ENCODE results near the gene DAAM2.

Gene DAAM2

GRCh38 chr6:39811835-39812345 is 19.7 kb downstream of the DAAM2 start:
- Histone ChIP-seq H3K9me3 (no peaks in the 10 kb centered on the region), H3K36me3 (no peaks in the 10 kb centered on the region), H3K4me1 (no peaks in the 10 kb centered on the region), H3K27me3 (no peaks in the 10 kb centered on the region), H3K4me3 (ENCODE audit: low read depth, low read length) (no peak overlapping the region)
- DNase-seq: no peak
- TF ChIP-seq, protein P1, sequence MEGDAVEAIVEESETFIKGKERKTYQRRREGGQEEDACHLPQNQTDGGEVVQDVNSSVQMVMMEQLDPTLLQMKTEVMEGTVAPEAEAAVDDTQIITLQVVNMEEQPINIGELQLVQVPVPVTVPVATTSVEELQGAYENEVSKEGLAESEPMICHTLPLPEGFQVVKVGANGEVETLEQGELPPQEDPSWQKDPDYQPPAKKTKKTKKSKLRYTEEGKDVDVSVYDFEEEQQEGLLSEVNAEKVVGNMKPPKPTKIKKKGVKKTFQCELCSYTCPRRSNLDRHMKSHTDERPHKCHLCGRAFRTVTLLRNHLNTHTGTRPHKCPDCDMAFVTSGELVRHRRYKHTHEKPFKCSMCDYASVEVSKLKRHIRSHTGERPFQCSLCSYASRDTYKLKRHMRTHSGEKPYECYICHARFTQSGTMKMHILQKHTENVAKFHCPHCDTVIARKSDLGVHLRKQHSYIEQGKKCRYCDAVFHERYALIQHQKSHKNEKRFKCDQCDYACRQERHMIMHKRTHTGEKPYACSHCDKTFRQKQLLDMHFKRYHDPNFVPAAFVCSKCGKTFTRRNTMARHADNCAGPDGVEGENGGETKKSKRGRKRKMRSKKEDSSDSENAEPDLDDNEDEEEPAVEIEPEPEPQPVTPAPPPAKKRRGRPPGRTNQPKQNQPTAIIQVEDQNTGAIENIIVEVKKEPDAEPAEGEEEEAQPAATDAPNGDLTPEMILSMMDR (IDR thresholded peaks at IDR 0.05; ENCODE audit: low read depth, low read length): no peak

DNA sequence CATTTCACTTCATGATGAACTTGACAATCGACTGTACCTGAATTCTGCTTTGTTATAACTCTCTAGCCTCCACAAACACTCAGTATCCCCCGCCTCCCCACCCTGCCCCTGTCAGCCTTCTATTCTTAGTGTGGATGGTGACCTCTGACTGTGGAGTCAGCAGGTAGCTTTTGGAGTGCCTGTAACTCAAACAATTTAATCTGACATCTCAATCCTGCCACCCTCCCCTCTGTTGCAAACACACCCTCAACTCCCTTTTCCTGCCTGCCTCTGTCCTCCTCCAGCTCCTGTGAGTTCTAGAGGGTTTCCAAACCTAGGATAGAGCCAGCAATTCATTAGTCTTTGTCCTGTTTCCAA is 20.3 kb downstream of the DAAM2 start:
- TF ChIP-seq, protein P1 (IDR thresholded peaks at IDR 0.05; ENCODE audit: low read depth, low read length): no peak
- no peaks in the 10 kb centered on the region for H3K9me3 ChIP-seq
- no peaks in the 10 kb centered on the region for H3K4me1 ChIP-seq
- no peaks in the 10 kb centered on the region for H3K27me3 ChIP-seq
- H3K4me3 ChIP-seq (ENCODE audit: low read depth, low read length): no peak overlapping the region
- no peaks in the 10 kb centered on the region for H3K36me3 ChIP-seq
- no peak for DNase-seq

DNA sequence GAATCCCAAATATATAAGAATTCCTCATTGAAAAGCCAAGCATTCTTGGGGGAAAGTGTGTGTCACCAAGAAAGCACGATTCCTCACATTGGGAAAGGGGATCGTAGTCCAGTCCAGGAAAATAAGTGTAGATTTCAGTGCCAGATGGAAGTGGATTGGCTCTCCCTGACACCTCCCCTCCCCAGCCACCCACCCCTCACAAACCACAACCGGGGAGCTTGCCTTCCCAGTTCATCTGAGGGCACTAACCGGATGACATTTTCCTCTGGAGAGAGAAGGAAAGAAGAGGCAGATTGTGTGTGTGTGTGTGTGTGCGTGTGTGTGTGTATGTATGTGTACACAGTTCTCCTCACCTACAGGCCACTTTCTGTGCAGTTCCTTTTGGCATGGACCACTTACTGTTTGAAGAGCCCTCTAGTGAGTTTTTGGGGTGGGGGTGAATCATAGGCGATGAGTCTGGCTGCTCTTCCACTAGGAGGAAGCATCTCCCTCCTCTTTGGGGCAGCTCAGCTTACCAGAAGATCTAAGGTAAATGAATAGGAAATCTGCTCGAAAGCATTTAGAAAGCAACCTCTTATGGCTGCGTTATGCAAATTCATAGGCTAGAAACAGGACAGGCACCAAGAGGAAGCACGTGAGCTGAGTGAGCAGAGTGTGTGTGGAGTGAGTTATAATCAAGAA is 20.8 kb downstream of the DAAM2 start:
- Histone ChIP-seq H3K4me1 (no peaks in the 10 kb centered on the region), H3K4me3 (ENCODE audit: low read depth, low read length) (no peak overlapping the region), H3K36me3 (no peaks in the 10 kb centered on the region), H3K9me3 (no peaks in the 10 kb centered on the region), H3K27me3 (no peaks in the 10 kb centered on the region)
- DNase-seq: no peak
- TF ChIP-seq, protein P1 (IDR thresholded peaks at IDR 0.05; ENCODE audit: low read depth, low read length): no peak

GRCh38 chr6:39814236-39814635 is 22.1 kb downstream of the DAAM2 start:
- Histone ChIP-seq H3K27me3 (no peaks in the 10 kb centered on the region), H3K4me1 (no peaks in the 10 kb centered on the region), H3K4me3 (ENCODE audit: low read depth, low read length) (no peak overlapping the region), H3K9me3 (no peaks in the 10 kb centered on the region), H3K36me3 (no peaks in the 10 kb centered on the region)
- TF ChIP-seq, protein P1 (IDR thresholded peaks at IDR 0.05; ENCODE audit: low read depth, low read length): no peak
- DNase-seq: no peak

DNA sequence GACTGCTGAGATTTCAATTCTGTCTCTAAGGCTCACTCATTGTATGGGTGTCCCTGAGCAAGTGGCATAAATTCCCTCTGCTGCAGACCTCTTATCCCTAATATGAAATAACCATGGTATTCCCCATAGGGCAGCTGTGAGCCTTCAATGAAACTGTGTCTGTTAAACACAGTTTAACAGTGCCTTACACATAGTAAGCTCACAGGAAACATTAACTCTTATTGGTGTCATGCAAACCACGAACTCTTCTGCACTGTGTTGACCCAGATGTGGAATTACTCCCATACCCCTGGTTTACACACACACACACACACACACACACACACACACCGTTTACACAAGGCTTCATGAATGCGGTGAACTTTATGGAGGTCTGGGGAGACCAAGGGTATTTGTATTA is 23.2 kb downstream of the DAAM2 start:
- H3K9me3 ChIP-seq: no peaks in the 10 kb centered on the region
- no peak for DNase-seq
- H3K4me1 ChIP-seq: no peaks in the 10 kb centered on the region
- no peak overlapping the region for H3K4me3 ChIP-seq (ENCODE audit: low read depth, low read length)
- TF ChIP-seq, protein P1 (IDR thresholded peaks at IDR 0.05; ENCODE audit: low read depth, low read length): no peak
- H3K36me3 ChIP-seq: no peaks in the 10 kb centered on the region
- H3K27me3 ChIP-seq: no peaks in the 10 kb centered on the region

GRCh38 chr6:39816747-39817146 is 24.6 kb downstream of the DAAM2 start:
- no peaks in the 10 kb centered on the region for H3K4me1 ChIP-seq
- TF ChIP-seq, protein P1 (IDR thresholded peaks at IDR 0.05; ENCODE audit: low read depth, low read length): no peak
- no peak for DNase-seq
- H3K9me3 ChIP-seq: no peaks in the 10 kb centered on the region
- no peak overlapping the region for H3K4me3 ChIP-seq (ENCODE audit: low read depth, low read length)
- H3K27me3 ChIP-seq: no peaks in the 10 kb centered on the region
- H3K36me3 ChIP-seq: no peaks in the 10 kb centered on the region

Data from BE2C (cell line).